Measurements from ENCODE around the gene MC2R. TPM values are rescaled to one million over a fixed set of nuclear protein-coding genes. Genes with fewer than 3 reads are reported as not detected.

MC2R gene
- polyA plus RNA-seq, 3 donors: not detected

- Histone ChIP-seq H3K4me3 (replicated peaks in 1 of 3; ENCODE audit: low read depth in 2 of 3, low read length in 3 of 3) (no peak overlapping the region), H2AFZ (ENCODE audit: insufficient read depth, low read depth, low read length, poor library complexity, severe bottlenecking) (no peak overlapping the region), H3K79me2 (ENCODE audit: insufficient read depth, low read length) (no peaks in the 10 kb centered on the region), H3K27ac (ENCODE audit: low read depth in 1 of 2, low read length in 2 of 2) (no peak overlapping the region), H3K9ac (ENCODE audit: insufficient read depth, low read length, poor library complexity, severe bottlenecking) (no peak overlapping the region), H3K4me1 (ENCODE audit: control insufficient read depth in 1 of 2, insufficient read depth in 2 of 2, low read length in 2 of 2) (no peaks in the 10 kb centered on the region), H3K4me2 (replicated peaks; ENCODE audit: extremely low read depth, low read length, poor library complexity, severe bottlenecking) (no peak overlapping the region), H3K9me3 (replicated peaks in 1 of 2; ENCODE audit: control insufficient read depth in 1 of 2, insufficient read depth in 1 of 2, low read length in 2 of 2) (peaks cover 5 to 20% of the 10 kb centered on the region in 2 donors), H3K27me3 (ENCODE audit: control insufficient read depth in 2 of 2, insufficient read depth in 2 of 2, low read length in 2 of 2) (no peaks in the 10 kb centered on the region), H4K20me1 (ENCODE audit: insufficient read depth, low read length) (no peaks in the 10 kb centered on the region), H3K36me3 (replicated peaks in 1 of 2; ENCODE audit: control insufficient read depth in 1 of 2, insufficient read depth in 2 of 2, low read length in 2 of 2) (no peaks in the 10 kb centered on the region)
- H3K27me3 Mint-ChIP-seq (ENCODE audit: low read depth in 3 of 3): no peaks in the 10 kb centered on the region
- no peak overlapping the region for H3K4me3 Mint-ChIP-seq
- no peak for DNase-seq
- intact Hi-C loops (cut with micrococcal nuclease): no loop called here
- H3K36me3 Mint-ChIP-seq: no peaks in the 10 kb centered on the region
- peaks cover 5 to 29% (median 9%) of the 10 kb centered on the region in 7 donors for H3K9me3 Mint-ChIP-seq
- WGBS (ENCODE audit: insufficient coverage): 67% methylated on average over 1 of the region's 2 CpGs
- no peak overlapping the region for H3K27ac Mint-ChIP-seq
- TF ChIP-seq CTCF (IDR thresholded peaks at IDR 0.05): no peak
- no peaks in the 10 kb centered on the region for H3K4me1 Mint-ChIP-seq
Observed at GRCh38 chr18:13943338-13943737, 28.0 kb upstream of the MC2R start.

- WGBS (ENCODE audit: insufficient coverage): 93% methylated on average over 3 of the region's 14 CpGs
- Mint-ChIP-seq H3K27ac (no peak overlapping the region), H3K4me1 (no peaks in the 10 kb centered on the region), H3K4me3 (no peak overlapping the region), H3K27me3 (ENCODE audit: low read depth in 3 of 3) (no peaks in the 10 kb centered on the region), H3K36me3 (no peaks in the 10 kb centered on the region), H3K9me3 (peaks cover 2 to 18% (median 11%) of the 10 kb centered on the region in 7 donors)
- H3K36me3 ChIP-seq (replicated peaks in 1 of 2; ENCODE audit: control insufficient read depth in 1 of 2, insufficient read depth in 2 of 2, low read length in 2 of 2): no peaks in the 10 kb centered on the region
- no peak for DNase-seq
- intact Hi-C loops (cut with micrococcal nuclease): no loop called here
- H3K9ac ChIP-seq (ENCODE audit: insufficient read depth, low read length, poor library complexity, severe bottlenecking): no peak overlapping the region
- H3K4me1 ChIP-seq (ENCODE audit: control insufficient read depth in 1 of 2, insufficient read depth in 2 of 2, low read length in 2 of 2): no peaks in the 10 kb centered on the region
- H3K79me2 ChIP-seq (ENCODE audit: insufficient read depth, low read length): no peaks in the 10 kb centered on the region
- H3K4me2 ChIP-seq (replicated peaks; ENCODE audit: extremely low read depth, low read length, poor library complexity, severe bottlenecking): no peak overlapping the region
- H4K20me1 ChIP-seq (ENCODE audit: insufficient read depth, low read length): no peaks in the 10 kb centered on the region
- TF ChIP-seq CTCF (IDR thresholded peaks at IDR 0.05): no peak
- H2AFZ ChIP-seq (ENCODE audit: insufficient read depth, low read depth, low read length, poor library complexity, severe bottlenecking): no peak overlapping the region
- peaks cover 0 to 14% of the 10 kb centered on the region in 2 donors for H3K9me3 ChIP-seq (replicated peaks in 1 of 2; ENCODE audit: control insufficient read depth in 1 of 2, insufficient read depth in 1 of 2, low read length in 2 of 2)
- no peak overlapping the region for H3K4me3 ChIP-seq (replicated peaks in 1 of 3; ENCODE audit: low read depth in 2 of 3, low read length in 3 of 3)
- H3K27ac ChIP-seq (ENCODE audit: low read depth in 1 of 2, low read length in 2 of 2): no peak overlapping the region
- no peaks in the 10 kb centered on the region for H3K27me3 ChIP-seq (ENCODE audit: control insufficient read depth in 2 of 2, insufficient read depth in 2 of 2, low read length in 2 of 2)
Observed at GRCh38 chr18:13940326-13940725, 25.0 kb upstream of the MC2R start.
